Left colon (tissue), 2 donors: ENCODE measurements around the gene NACC2. TPM values are rescaled to one million over a fixed set of nuclear protein-coding genes. Genes with fewer than 3 reads are reported as not detected.

Experiments used
- ATAC-seq: fragments of 200-7000 bp; cut with Tn5 transposase; one replicate; pipeline ENCODE4 v1.9.1; 2020; ENCODE audit warnings: mild to moderate bottlenecking, moderate library complexity
- DNase-seq, 2 donors: peaks; one replicate each; pipeline ENCODE4 v3.0.0-alpha.2; 2020
- intact Hi-C, 2 donors: fragments of 100-400 bp; cut with DNase I in 1 of 2; cut with micrococcal nuclease in 1 of 2; formaldehyde crosslinking; loops; one replicate each; pipeline versions ENCODE4 v1.11.2 to v1.14.0; 2022; cut with DNase I, micrococcal nuclease
- total RNA-seq, 2 donors: library from RNA; stranded (reverse); fragmentation: NEBNext Ultra II Directional; extraction: Animal tissue kit (Norgen Biotek cat#: 25700); gene quantifications; one replicate each; pipeline ENCODE4 v1.2.1, GENCODE V29; 2021
- donor health status: DM: no; HTN: no; CAD: no.
- donor health status: DM: yes; HTN: yes; CAD: no.

The NACC2 gene
- total RNA-seq, 2 donors from 2014 or later = 16.0 to 25.2 TPM

DNA sequence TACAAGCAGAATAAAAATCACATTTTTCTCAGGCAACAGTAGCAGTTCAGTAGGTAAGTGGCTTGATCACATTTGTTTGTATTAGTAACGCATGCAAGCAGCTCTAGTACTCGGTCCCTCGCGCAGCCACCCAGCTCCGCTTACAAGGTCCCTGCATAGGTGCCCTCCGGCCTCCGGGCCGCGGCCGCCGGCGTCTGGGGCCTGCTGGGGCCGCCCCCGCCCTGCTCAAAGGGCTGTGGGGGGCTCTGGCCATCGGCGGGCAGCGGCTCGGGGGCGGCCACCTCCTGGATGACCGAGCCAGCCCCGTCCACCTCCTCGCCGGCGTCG, 83.8 kb downstream of the NACC2 start:
- ATAC-seq = no peak
- DNase-seq = no peak
- intact Hi-C loops = no loop called here

DNA sequence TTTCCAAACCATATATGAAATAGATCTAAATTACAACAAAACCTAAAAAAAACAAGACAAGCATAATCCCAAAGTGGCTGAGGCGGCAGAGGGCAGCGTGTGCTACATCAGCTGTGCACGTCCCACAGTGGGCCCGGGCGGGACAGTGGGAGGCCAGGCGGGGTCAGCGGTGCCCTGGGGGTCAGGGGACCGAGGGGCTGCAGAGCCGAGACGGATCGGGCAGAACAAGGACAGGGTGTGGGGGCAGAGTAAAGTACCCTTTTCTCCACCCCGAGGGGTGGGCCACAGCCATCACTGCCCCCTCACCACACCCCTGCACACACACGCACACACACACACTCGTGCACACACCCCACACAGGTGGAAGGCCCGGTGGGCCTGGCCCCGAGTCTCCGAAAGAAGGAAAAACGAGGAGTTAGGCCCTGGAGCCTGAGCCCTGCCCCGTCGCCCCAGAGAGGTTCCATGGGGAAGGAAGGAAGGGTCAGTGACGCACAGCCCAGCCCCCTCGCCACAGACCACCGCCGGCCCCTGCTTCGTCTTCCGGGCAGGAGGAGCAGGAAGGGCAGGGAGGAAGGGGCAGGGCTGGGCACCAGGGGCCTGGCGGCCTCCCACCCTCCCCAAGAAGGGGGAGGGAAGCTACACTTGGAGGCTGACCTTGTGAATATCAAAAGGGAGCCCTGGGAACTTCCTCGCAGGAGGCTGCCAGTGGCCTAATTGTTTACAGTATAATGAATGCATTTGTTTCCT, 84.3 kb downstream of the NACC2 start:
- intact Hi-C loops = no loop called here
- DNase-seq (no peak), ATAC-seq (no peak)

DNA sequence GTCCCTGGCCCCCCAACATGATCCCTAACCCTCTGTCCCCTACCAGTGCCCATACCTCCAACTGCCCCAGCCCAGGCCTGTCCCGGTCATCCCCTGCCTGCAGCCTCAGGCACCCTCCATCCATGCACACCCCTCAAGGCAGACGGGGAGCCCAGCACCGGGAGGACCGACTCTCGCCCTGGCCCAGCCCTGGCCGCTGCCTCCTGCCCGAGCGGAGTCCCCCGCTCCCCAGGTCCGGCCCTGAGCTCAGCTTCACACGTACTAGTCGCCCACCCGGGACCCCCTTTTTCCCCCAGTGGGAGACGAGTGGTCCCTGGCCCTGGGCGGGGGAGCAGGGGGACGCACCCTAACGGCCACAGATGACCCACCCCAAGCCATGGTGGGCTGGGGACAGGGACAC, 84.9 kb downstream of the NACC2 start:
- ATAC-seq (no peak), DNase-seq (no peak)
- intact Hi-C loops = no loop called here

DNA sequence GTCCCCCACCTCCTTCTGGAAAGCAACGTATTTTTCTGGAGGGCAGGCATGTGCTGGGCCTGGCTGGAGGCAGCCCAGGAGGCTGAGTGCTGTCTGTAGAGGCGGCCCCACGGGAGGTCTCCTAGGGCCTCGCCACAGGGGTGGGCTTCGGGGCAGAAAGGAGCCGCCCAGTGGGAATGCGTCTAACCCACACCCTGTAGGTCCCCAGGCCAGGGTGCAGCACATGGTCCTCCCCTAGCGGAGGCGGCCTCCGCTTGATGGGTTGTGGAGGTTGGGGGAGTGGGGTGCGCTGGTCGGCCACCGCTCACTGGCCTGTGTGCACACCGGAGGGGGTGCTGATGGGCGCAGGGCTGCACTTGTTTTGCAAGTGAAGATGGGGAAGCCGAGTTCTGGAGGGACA, 85.6 kb downstream of the NACC2 start:
- intact Hi-C loops = no loop called here
- no peak for ATAC-seq
- no peak for DNase-seq

DNA sequence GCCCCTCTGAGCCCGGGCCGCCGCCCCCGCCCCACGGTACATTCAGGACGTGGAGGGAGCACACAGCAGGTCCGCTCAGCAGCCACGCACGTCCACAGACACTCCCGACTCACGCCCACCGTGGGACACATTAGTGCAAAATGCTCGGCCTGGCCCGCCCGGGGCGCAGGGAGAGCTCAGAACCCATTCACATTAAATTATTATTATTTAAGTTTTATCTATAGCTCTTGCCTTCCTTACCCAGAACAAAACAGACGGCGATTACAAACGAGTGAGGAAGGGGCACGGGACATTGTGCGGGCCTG, 86.4 kb downstream of the NACC2 start:
- no peak for ATAC-seq
- no peak for DNase-seq
- intact Hi-C loops = no loop called here

DNA sequence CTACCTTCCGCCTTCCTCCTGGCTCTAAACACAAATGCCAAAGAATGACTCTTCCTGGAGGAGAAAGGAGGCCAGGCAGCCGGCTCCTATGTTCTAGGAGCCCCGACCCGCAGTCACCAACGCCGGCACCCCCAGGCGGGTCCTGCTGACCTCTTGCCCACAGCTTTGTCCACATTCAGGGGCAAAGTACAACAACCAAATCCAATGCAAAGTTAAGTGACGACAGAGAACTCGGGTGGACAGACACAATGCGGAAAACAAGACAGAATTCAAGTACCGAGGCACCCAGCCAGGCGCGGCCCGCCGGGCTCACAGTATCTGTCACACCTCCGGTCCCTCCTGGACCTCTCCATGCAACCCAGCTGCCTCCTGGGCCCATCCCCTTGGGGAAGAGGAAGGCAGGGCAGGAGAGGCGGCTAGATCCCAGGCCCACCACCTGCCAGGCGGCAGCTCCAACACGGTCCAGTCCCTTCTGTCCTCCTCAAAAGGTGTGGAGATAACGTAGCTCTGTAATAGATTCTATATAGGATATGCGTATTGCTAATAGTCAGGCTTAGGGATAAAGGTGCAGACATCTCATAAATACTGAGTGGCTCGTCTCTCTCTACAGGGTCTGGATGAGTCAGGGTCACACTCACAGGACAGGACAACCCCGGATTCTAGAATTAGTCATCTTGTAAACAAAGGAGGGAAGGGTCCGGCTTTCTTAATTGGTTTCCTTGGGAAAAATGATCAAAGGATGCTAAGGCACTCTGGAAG, 87.0 kb downstream of the NACC2 start:
- intact Hi-C loops = no loop called here
- no peak for ATAC-seq
- no peak for DNase-seq

DNA sequence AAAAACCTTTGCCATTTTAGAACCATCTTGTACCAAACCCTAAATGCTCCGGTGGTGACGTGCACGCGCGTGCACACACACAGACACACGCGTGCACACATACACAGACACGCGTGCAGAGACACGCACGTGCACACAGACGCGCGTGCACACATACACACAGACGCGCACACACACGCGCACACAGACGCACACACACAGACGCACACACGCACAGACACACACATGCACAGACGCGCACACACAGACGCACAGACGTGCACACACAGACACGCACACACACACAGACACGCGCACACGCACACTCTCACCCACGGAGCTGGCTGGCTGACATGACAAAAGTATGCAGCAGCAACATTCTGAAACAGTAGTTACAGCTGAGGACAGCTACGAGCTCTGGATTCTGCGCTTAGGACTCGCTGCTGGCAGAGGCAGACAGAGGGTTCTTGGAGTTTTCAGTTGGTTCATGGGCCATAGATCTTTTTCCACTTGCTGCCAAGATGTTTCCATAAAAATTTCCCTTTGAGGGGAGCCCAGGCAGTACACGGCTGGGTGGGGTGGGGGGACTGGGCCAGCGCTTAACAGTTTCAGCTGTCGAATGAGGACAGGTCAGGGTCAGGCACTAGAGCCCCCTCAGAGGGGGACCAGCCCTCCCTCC, 87.7 kb downstream of the NACC2 start:
- DNase-seq (no peak), ATAC-seq (no peak)
- intact Hi-C loops = no loop called here

DNA sequence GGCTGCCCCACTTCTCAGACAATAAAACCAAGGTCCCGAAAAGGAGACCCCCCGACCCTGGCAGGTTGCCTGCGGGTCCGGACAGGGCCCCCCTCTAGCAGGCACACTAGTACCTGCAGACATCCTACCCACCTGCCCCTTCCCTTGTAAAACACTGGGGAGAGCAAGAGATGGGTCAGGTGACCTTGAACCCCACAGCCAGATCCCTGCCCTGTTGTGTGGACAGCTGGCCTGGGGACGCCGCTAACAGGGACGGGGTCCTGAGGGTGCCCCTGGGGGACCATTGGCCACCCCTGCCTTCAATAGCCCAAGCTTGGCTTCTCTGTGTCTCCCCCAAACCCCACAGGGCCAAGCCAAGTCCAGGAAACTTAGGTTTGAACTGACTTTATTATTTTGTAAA, 88.9 kb downstream of the NACC2 start:
- ATAC-seq = no peak
- intact Hi-C loops = no loop called here

DNA sequence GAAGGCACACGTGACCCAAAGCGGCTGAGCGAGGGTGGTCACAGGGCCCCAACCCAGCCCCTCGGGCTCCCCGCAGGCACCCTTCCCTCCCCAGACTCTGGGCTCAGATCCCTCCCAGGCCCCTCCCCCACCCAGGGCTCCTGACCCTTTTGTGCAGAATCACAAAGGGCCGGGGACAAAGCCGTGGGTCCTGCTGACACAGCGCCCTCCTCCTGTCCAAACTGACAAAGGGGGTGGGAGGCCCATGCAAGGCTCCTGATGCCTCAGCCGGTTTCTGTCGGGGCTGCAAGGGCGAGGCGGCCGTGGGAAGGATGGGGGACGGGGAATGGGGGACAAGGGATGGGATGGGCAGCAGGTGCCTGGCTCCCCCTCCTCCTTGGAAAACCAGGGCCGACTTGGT, 90.4 kb downstream of the NACC2 start:
- DNase-seq (no peak), ATAC-seq (peak; percentile 6)
- intact Hi-C loops = no loop called here

More for the DNA sequence above, 88.9 kb downstream of the NACC2 start:
- DNase-seq = no peak

DNA sequence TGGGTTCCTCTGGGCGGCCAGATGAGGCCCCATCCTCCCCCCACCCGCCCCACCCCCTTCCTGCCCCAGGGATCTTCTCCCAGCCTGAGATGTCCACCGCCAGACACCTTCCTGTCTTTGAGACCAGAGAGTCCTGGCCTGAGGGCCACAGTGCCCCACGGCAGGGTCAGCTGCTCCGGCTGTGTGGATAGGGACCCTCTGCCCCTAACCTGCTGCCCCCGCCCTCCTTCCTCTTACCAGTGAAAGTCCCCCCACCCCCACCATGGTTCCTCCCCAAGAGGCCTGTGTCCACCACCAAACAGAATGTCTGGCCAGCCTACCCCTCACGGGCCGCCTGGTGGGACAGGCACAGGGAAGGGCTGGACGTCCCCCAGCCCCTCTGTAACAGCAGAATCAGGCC, 90.9 kb downstream of the NACC2 start:
- peak; percentile 5 for ATAC-seq
- DNase-seq = no peak

DNA sequence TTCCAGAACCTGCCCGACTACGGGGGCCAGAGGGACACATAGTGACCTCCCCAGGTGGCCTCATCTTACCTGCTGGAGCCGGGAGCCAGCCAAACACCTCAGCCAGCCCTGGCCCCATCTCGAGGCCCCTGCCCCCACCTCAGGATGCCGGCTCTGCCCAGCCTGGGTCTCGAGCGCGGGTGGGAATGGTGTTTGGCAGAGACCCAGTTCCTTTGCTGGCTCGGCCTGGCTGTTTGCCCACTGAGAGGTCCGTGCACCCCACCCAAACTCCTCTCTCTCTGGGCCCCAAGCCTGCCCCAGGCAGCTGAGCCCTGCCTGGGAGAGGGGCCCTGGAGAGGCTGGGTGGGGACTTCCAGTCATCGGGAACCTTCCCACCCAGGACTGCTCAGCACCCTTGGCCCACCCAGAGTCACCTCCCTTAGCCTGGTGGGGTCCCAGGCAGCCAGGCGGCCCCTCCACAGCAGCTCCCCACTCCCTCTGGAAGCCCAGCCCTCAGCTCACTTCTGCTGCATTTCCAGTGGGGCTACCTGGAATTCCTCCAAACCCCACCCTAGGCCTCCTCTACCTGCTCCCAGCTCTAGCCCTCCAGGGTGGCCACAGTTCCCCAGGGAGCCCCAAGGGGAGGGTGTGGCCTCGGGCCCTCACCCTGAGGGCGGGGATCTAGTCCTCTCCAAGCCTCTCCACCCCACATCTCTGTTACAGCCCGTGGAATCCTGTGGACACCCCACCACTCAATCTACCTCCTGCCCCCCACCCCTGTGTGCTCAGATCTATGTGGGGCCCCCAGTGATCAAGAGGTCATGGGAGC, 91.5 kb downstream of the NACC2 start:
- DNase-seq (no peak), ATAC-seq (peak; percentile 17)
- intact Hi-C loops = no loop called here

More for the DNA sequence above, 90.9 kb downstream of the NACC2 start:
- intact Hi-C loops = no loop called here

DNA sequence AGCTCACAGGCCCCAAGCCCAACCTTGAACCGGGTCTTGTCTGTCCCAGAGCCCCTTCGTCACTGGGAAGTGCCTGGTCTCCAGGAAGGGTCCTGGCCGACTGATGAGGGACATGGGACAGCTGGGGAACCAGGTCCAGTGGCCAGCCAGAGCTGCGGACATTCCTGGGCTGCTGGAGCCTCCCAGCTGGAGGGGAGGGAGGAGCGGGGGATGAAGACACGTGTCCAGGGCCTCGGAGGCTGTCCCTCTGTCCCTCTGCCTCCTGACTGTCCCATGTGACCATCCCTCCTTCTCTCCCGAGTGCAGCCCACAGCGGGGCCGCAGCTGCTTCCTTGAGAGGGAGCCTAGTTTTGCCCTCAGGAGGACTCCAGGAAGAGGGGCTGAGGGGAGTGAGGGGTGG, 92.2 kb downstream of the NACC2 start:
- DNase-seq (no peak), ATAC-seq (peak; percentile 27)
- intact Hi-C loops = no loop called here

DNA sequence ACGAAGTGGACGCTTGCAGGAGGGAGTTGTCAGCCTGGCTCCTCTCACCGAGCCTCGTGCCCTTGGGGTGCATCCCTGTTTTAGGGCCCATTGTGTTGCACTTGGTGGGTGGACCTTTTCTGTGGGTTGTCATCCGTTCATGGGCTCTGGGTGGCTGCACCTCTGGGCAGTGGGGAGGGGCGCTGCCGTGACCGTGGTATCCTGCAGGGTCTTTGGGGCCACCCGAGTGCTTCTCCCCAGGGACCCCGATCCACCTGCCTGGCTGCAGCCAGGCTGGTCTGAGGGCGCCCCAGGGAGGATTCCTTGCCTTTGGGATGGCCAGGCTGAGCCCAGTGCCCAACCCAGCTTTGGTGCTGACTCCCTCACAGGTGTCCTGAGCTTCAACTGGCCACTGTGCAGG, 92.9 kb downstream of the NACC2 start:
- ATAC-seq = no peak
- intact Hi-C loops = no loop called here
- DNase-seq = no peak

DNA sequence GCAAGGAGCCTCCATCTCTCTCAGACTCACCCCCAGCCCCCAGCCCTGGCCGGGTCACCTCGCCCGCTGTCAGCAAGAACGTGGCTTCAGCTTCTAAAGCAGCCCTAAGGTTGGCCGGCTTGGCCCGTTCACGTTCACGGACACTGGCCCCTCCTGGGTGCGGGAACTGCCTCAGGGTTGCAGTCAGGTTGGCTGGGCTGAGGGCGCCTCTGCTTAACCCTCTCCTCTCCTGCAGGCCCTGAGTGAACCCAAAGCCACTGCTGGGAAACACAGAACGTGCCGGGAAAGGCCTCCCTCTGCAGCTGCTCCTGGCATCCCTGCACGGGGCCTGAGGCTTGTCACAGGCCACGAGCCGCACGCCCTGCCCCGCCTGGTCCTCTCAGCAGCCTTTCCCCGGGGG, 93.9 kb downstream of the NACC2 start:
- ATAC-seq = no peak
- intact Hi-C loops = no loop called here
- no peak for DNase-seq

DNA sequence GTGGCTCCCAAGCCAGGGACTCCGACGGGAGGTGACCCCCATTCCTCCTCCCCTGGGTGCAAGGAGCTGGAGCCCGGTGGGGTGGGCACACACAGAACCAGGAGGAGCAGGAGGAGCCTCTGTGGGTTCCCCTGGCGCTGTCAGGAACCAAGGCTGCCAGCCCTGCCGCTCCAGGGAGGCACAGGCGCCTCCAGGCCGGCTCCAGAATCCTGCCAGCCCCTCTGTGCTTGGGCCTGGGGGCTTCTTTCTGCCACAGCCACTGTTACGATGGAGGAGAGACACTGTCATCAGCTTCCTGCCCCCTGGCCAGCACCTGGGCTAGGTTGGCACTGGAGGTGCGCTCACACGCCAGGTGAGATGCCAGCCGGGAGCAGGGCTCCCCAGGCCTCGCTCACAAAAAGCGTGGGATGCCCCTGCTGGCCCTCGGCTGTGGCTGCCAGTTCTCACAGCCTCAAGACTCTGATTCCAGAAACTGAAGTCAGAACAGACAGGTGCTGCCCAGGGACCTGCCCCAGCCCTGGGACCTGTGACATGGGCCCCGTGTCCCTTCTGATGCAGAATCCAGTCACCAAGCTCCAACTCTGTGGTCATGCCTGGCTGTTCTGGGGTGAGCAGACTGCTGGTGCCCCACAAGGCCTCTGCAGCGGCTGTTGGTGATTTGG, 96.5 kb downstream of the NACC2 start:
- DNase-seq = no peak
- ATAC-seq = no peak
- intact Hi-C loops = no loop called here

DNA sequence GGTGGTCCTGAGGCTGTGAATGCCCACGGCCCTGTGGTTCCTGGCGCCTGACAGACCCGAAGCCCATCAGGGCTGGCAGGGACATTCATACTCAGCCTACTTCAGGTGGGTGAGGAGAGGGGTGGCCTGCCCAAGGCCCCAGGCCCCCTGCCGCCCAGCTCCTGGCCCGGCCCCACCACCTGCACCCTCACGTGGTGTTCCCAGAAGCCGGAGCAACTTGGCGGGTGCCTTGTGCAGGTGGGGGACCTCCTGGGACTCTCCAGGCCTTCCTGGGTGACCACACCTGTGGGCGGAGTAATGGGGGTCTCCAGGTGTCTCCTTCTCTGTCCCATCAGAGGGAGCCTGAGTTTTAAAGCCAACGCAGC, 97.1 kb downstream of the NACC2 start:
- ATAC-seq = no peak
- intact Hi-C loops = no loop called here
- no peak for DNase-seq

DNA sequence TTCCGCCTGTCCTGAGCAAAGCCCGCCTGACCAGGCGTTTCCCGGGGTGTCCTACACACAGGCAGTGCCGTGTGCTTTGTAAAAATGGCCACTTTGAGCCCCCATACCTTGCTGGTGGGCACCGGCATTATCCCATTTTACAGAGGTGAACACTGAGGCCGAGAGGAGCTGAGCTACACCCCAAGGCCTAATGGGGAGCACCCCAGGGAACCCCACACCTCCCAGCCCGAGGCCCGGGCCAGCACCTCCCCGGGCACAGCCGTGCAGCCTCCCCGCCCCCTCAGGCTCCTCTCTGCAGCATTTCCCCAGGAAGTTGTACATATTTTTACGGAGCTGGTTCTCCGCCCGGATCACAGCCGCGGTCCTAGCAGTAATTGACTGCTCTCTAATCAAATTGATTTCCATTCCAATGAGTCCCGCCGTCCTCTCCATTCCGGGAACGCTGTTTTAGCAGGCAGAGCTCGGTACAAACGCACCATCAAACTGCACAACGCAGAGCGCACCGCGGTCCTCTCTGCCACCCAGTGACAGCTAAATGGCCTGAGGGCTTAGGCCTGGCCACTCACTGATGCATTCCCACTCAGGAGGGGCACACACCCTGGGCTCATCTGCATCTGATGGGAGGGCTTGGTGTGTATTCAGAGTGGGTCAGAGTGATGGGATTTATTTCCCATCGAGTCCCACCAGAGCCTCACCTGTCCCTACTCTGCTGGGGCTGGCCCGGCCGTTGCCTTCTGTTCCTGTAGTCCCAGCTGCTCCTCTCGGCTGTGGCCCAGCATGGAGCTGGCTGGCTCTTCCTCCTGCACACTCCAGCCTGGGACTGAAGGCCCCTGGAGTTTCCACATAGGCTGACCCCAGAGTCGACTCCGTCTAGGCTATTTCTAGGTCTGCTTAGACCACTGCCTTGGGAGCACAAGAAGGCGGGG, 97.7 kb downstream of the NACC2 start:
- no peak for ATAC-seq
- intact Hi-C loops = no loop called here
- DNase-seq = no peak

DNA sequence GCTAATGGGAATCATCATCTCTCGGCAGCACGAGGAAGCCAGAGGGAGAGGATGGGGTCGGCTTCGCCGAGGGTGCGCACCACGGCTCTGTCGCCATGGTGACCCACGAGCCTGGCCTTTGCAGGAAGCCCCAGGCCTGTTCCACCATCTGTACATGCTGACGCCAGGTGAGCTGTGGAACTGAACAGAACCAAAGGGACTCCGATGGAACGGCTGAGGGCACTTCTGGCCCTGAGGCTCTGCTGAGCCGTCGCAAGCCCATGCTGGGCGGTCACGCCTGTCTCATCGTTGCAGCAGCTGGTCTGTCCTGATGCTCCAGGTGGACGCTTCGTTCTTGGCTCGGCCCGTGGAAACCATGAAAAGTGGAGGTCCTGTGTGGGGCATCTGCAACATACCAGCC, 99.3 kb downstream of the NACC2 start:
- ATAC-seq (no peak), DNase-seq (no peak)
- intact Hi-C loops = no loop called here
